Choroid plexus epithelial cell (primary cell): ENCODE results near the gene OR6B3.
A peak's percentile ranks its signal among the peaks of the same experiment; 100 is the strongest.

Source experiments
- DNase-seq: peaks from one replicate; pipeline ENCODE4 v3.0.0-alpha.2; 2010; ENCODE audit warnings: low read depth
- H3K4me3 ChIP-seq: 2 replicates; pipeline ENCODE4 v1.5.1; 2011; ENCODE audit warnings: low read depth, mild to moderate bottlenecking, control low read depth, low read length, moderate library complexity
- CTCF ChIP-seq: conservative IDR thresholded peaks from 2 replicates; pipeline ENCODE4 v1.5.1; 2011; ENCODE audit warnings: low read depth, mild to moderate bottlenecking, control low read depth, inconsistent platforms, low read length, moderate library complexity

OR6B3 gene

DNA sequence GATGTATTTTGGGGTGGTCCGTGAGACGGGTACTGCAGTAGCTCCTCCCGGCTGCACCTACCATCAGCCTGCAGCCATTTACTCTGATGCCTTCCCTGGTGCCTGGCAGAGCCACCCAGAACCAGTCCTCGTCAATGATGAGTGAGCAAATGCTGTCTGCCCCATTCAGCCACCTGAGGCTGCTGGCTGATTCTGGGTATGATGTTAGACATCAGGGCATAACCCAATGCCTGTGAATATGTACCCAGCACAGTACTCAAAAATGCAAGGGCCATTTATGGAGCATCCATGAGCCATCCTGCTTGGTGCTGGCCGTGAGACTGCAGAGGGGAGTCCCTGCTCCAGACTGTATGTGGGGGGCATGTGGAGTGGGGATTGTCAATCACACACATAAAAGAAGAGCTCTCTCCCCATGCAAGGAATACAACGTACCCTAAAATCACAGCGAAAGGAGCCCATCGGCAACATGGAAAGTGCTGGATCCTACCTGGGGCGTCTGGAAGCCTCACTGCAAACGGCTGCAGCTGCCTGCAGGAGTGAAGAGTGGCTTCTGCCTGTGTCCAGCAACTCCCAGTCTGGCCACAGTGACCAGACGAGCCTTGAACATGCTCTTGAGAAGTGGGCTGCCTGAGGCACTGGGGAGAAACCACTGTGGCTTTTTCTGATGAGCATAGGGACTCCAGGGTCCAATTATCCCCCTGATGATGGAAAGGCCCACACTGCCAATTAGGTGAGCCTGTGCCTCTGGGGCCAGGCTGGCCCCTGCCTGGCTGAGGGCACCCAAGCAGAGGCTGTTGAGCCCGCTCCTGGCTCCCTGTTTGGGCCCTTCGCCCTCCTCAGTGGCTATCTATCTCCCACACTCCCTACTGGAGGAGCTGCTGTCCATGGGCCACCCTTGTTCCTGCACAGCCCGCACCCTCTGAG is 20.7 kb downstream of the OR6B3 start:
- H3K4me3 ChIP-seq, result no peak overlapping the region
- TF ChIP-seq CTCF, result no peak
- DNase-seq, result no peak

- H3K4me3 ChIP-seq, result no peak within 1 kb of the TSS
- no peak for TF ChIP-seq CTCF
- DNase-seq, result no peak
Observed at GRCh38 chr2:240030379-240031094, 22.8 kb downstream of the OR6B3 start, which contains the start of gene OR6B2. Gene OR6B2, minus strand, starts transcription at chr2:240030429. Its CDS starts 0 bp downstream, at chr2:240030429.

GRCh38 chr2:240024766-240025165 is 28.6 kb downstream of the OR6B3 start:
- no peak for TF ChIP-seq CTCF
- H3K4me3 ChIP-seq, result peak overlapping the region; percentile 97
- peak; percentile 9 for DNase-seq

DNA sequence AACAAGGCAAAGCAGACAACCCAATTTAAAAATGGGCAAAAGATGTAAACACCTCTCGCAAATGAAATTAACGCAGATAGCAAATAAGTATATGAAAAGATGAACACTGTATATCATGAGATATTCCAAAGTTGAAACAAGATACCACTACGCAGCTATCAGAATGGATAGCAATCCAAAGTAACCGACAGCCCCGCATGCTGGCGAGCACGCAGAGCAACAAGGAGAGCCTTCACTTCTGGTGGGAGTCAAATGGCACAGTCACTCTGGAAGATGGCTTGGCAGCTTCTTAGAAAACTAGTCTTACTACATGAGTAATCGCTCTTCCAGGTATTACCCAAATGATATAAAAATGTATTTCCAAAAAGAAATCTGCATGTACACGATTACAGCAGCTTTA is 29.5 kb downstream of the OR6B3 start:
- no peak overlapping the region for H3K4me3 ChIP-seq
- no peak for DNase-seq
- no peak for TF ChIP-seq CTCF

GRCh38 chr2:240021488-240022104 is 31.7 kb downstream of the OR6B3 start:
- peak; percentile 77 for DNase-seq
- H3K4me3 ChIP-seq, result no peak overlapping the region
- TF ChIP-seq CTCF, result peak; percentile 98

GRCh38 chr2:240018071-240018750 is 35.1 kb downstream of the OR6B3 start:
- no peak for TF ChIP-seq CTCF
- no peak for DNase-seq
- no peak overlapping the region for H3K4me3 ChIP-seq
